ENCODE results near the gene ELP5. TPM values are rescaled to one million over a fixed set of nuclear protein-coding genes. Genes with fewer than 3 reads are reported as not detected.

ELP5 gene
- total and polyA plus RNA-seq, 2 donors (not counting 3 experiments of a cell fraction or from before 2014, with no cell fraction given) = 44.4 to 54.7 TPM

DNA sequence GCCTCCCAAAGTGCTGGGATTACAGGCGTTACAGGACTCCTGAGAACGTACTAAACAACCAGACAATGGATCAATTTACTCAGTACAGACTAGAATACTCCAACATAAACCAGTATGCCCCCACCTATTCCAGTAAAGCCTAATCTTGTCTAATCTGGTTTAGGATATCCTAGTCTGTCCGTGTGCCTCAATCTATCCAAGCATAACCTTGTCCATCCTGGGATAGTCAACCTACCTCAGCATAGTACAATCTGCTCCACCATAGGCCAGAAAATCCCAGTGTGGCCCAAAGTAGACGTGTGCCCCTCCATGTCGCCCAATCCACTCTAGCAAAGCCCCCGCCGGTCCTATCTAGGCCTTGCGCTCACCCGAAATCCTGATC is 18.3 kb upstream of the ELP5 start:
- dilution Hi-C loops (cut with MboI; ENCODE audit: extremely low pct_ligation_motif_present, low sequenced_read_pairs) (no loop called here), intact Hi-C loops (cut with micrococcal nuclease) (loop anchor here (1.0 kb wide), 1 partner anchor 12 kb away; no protein-coding TSS in a partner anchor)
- ChIA-PET CTCF (interaction anchor here (1.0 to 2.8 kb wide), 3 partner anchors 13 to 63 kb away, joined by 3 to 13 read pairs (median 5); no protein-coding TSS in a partner anchor), POLR2A (interaction anchor here (0.5 kb wide), 1 partner anchor 35 kb away, joined by 3 read pairs; no protein-coding TSS in a partner anchor)
- H3K4me1 ChIP-seq (ENCODE audit: control insufficient read depth, extremely low read depth, insufficient read depth, low read length) = peaks cover 12% of the 10 kb centered on the region
- H3K4me3 ChIP-seq (replicated peaks in 1 of 3; ENCODE audit: insufficient read depth in 1 of 3, low read depth in 1 of 3, low read length in 3 of 3) = peak overlapping the region; percentile 43 to 83 (median 55)
- H3K27me3 ChIP-seq (ENCODE audit: control insufficient read depth in 2 of 2, insufficient read depth in 2 of 2, low read length in 2 of 2) = no peaks in the 10 kb centered on the region
- H3K79me2 ChIP-seq (ENCODE audit: control insufficient read depth, insufficient read depth, low read length) = peaks cover 63% of the 10 kb centered on the region
- DNase-seq (ENCODE audit: low read depth, low spot score) = no peak
- peak; percentile 65 for FAIRE-seq
- H3K4me2 ChIP-seq (ENCODE audit: insufficient read depth, low read length) = peak overlapping the region; percentile 86
- peaks cover 4% of the 10 kb centered on the region for H4K20me1 ChIP-seq (replicated peaks; ENCODE audit: control insufficient read depth, extremely low read depth, insufficient read depth, low read length)
- H3K27ac ChIP-seq (ENCODE audit: insufficient read depth, low read depth, low read length) = peak overlapping the region; percentile 29
- H3K9ac ChIP-seq (replicated peaks; ENCODE audit: extremely low read depth, insufficient read depth, low read length) = peak overlapping the region; percentile 74
- H3K9me1 ChIP-seq (replicated peaks; ENCODE audit: control insufficient read depth, extremely low read depth, insufficient read depth, low read length) = no peaks in the 10 kb centered on the region
- no peak overlapping the region for H2AFZ ChIP-seq (ENCODE audit: low read depth, low read length)
- BruUV-seq (replicated peaks) = no TSS peak
- H3K9me3 ChIP-seq (replicated peaks; ENCODE audit: control insufficient read depth, insufficient read depth, low read length) = no peaks in the 10 kb centered on the region
- TF ChIP-seq POLR2AphosphoS5 (IDR thresholded peaks at IDR 0.05; ENCODE audit: insufficient read depth, low read depth, low read length) (no peak), FOS (IDR thresholded peaks at IDR 0.05; ENCODE audit: borderline replicate concordance, insufficient read depth, low read length) (no peak), MYC (IDR thresholded peaks at IDR 0.05; ENCODE audit: low read depth, low read length) (no peak), POLR2A (IDR thresholded peaks at IDR 0.05; ENCODE audit: low read depth, low read length) (no peak), EZH2 (IDR thresholded peaks at IDR 0.05; ENCODE audit: borderline replicate concordance, low read depth, low read length, severe bottlenecking) (no peak), GATA2 (IDR thresholded peaks at IDR 0.05; ENCODE audit: insufficient read depth, insufficient read length, low read depth, low read length) (no peak), JUN (IDR thresholded peaks at IDR 0.05; ENCODE audit: borderline replicate concordance, insufficient read depth, insufficient read length, low read depth) (no peak)
- TF ChIP-seq, protein P1, sequence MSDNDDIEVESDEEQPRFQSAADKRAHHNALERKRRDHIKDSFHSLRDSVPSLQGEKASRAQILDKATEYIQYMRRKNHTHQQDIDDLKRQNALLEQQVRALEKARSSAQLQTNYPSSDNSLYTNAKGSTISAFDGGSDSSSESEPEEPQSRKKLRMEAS (IDR thresholded peaks at IDR 0.05; ENCODE audit: insufficient read depth, insufficient read length) = no peak
- TF ChIP-seq, protein P2, sequence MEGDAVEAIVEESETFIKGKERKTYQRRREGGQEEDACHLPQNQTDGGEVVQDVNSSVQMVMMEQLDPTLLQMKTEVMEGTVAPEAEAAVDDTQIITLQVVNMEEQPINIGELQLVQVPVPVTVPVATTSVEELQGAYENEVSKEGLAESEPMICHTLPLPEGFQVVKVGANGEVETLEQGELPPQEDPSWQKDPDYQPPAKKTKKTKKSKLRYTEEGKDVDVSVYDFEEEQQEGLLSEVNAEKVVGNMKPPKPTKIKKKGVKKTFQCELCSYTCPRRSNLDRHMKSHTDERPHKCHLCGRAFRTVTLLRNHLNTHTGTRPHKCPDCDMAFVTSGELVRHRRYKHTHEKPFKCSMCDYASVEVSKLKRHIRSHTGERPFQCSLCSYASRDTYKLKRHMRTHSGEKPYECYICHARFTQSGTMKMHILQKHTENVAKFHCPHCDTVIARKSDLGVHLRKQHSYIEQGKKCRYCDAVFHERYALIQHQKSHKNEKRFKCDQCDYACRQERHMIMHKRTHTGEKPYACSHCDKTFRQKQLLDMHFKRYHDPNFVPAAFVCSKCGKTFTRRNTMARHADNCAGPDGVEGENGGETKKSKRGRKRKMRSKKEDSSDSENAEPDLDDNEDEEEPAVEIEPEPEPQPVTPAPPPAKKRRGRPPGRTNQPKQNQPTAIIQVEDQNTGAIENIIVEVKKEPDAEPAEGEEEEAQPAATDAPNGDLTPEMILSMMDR (IDR thresholded peaks at IDR 0.05; ENCODE audit: extremely low read depth in 1 of 2, insufficient read depth in 1 of 2, low read depth in 1 of 2, low read length in 2 of 2) = no peak
- H3K36me3 ChIP-seq (ENCODE audit: control insufficient read depth in 2 of 2, extremely low read depth in 1 of 2, insufficient read depth in 2 of 2, low read length in 2 of 2) = peaks cover 17 to 38% of the 10 kb centered on the region in 2 experiments
